Endothelial cell (in vitro differentiated cells): Measurements from ENCODE around the gene AHI1. TPM values are rescaled to one million over a fixed set of nuclear protein-coding genes. Genes with fewer than 3 reads are reported as not detected.

ENCODE experiments used
- DNase-seq: peaks from one replicate; pipeline ENCODE4 v3.0.0; 2021; ENCODE audit warnings: low spot score
- H3K27ac Mint-ChIP-seq: one replicate; pipeline ENCODE4 v1.8.0; 2021; ENCODE audit warnings: mixed read lengths, inconsistent platforms; ENCODE audit not compliant: unreplicated experiment
- H3K27me3 Mint-ChIP-seq: one replicate; pipeline ENCODE4 v1.8.0; 2021; ENCODE audit warnings: mild to moderate bottlenecking, moderate library complexity, mixed read lengths, inconsistent platforms; ENCODE audit not compliant: unreplicated experiment
- H3K36me3 Mint-ChIP-seq: one replicate; pipeline ENCODE4 v1.8.0; 2021; ENCODE audit warnings: mild to moderate bottlenecking, low read depth, mixed read lengths, inconsistent platforms; ENCODE audit not compliant: unreplicated experiment
- H3K4me1 Mint-ChIP-seq: one replicate; pipeline ENCODE4 v1.8.0; 2021; ENCODE audit warnings: mild to moderate bottlenecking, mixed read lengths, inconsistent platforms; ENCODE audit not compliant: unreplicated experiment
- H3K4me3 Mint-ChIP-seq: one replicate; pipeline ENCODE4 v1.8.0; 2021; ENCODE audit warnings: mild to moderate bottlenecking, mixed read lengths, inconsistent platforms; ENCODE audit not compliant: unreplicated experiment
- H3K9me3 Mint-ChIP-seq: one replicate; pipeline ENCODE4 v1.8.0; 2021; ENCODE audit warnings: mixed read lengths, inconsistent platforms; ENCODE audit not compliant: unreplicated experiment
- CTCF ChIP-seq: fragments of 200-600 bp; sonication (generic); IDR thresholded peaks from one replicate; pipeline ENCODE4 v1.5.0; 2021; ENCODE audit warnings: antibody characterized with exemption; ENCODE audit not compliant: unreplicated experiment
- total RNA-seq: library from RNA; stranded (reverse); fragmentation: NEBNext Ultra II Directional; extraction: Animal tissue kit (Norgen Biotek cat#: 25700); gene quantifications from one replicate; pipeline ENCODE4 v1.2.1, GENCODE V29; 2021; ENCODE audit not compliant: unreplicated experiment

The AHI1 gene
- total RNA-seq, 1 donor from 2014 or later: 12.6 TPM

- no peak for TF ChIP-seq CTCF
- no peak for DNase-seq
- no peak overlapping the region for H3K27ac Mint-ChIP-seq
- peaks cover 22% of the 10 kb centered on the region for H3K4me1 Mint-ChIP-seq
- peaks cover 9% of the 10 kb centered on the region for H3K36me3 Mint-ChIP-seq
- no peaks in the 10 kb centered on the region for H3K9me3 Mint-ChIP-seq
- no peak overlapping the region for H3K4me3 Mint-ChIP-seq
- H3K27me3 Mint-ChIP-seq: peaks cover 2% of the 10 kb centered on the region
Observed at GRCh38 chr6:135268263-135268662, 229.3 kb downstream of the AHI1 start.

- H3K9me3 Mint-ChIP-seq: no peaks in the 10 kb centered on the region
- H3K27me3 Mint-ChIP-seq: peaks cover 2% of the 10 kb centered on the region
- TF ChIP-seq CTCF: no peak
- no peak overlapping the region for H3K27ac Mint-ChIP-seq
- no peak overlapping the region for H3K4me3 Mint-ChIP-seq
- DNase-seq: no peak
- H3K4me1 Mint-ChIP-seq: peaks cover 32% of the 10 kb centered on the region
- H3K36me3 Mint-ChIP-seq: peaks cover 10% of the 10 kb centered on the region
Observed at GRCh38 chr6:135267085-135267484, 230.5 kb downstream of the AHI1 start.

- H3K27ac Mint-ChIP-seq: no peak overlapping the region
- peaks cover 2% of the 10 kb centered on the region for H3K27me3 Mint-ChIP-seq
- H3K4me1 Mint-ChIP-seq: peaks cover 36% of the 10 kb centered on the region
- TF ChIP-seq CTCF: no peak
- no peak for DNase-seq
- peaks cover 14% of the 10 kb centered on the region for H3K36me3 Mint-ChIP-seq
- H3K4me3 Mint-ChIP-seq: no peak overlapping the region
- no peaks in the 10 kb centered on the region for H3K9me3 Mint-ChIP-seq
Observed at GRCh38 chr6:135266675-135267074, 230.9 kb downstream of the AHI1 start.

- no peak for DNase-seq
- no peak for TF ChIP-seq CTCF
- Mint-ChIP-seq H3K4me3 (peak overlapping the region; percentile 44), H3K27me3 (peaks cover 2% of the 10 kb centered on the region), H3K4me1 (peaks cover 26% of the 10 kb centered on the region), H3K27ac (no peak overlapping the region), H3K36me3 (peaks cover 14% of the 10 kb centered on the region), H3K9me3 (no peaks in the 10 kb centered on the region)
Observed at GRCh38 chr6:135265278-135265677, 232.3 kb downstream of the AHI1 start.

- no peaks in the 10 kb centered on the region for H3K9me3 Mint-ChIP-seq
- peaks cover 21% of the 10 kb centered on the region for H3K36me3 Mint-ChIP-seq
- TF ChIP-seq CTCF: no peak
- H3K4me1 Mint-ChIP-seq: peaks cover 37% of the 10 kb centered on the region
- DNase-seq: peak; percentile 31
- H3K27ac Mint-ChIP-seq: peak overlapping the region; percentile 94
- H3K4me3 Mint-ChIP-seq: peak overlapping the region; percentile 56
- peaks cover 11% of the 10 kb centered on the region for H3K27me3 Mint-ChIP-seq
Observed at GRCh38 chr6:135261872-135262725, 235.4 kb downstream of the AHI1 start.
